ENCODE measurements around the gene ENHO.
"Not testable (repeated sequence)": the region's sequence is repeated elsewhere in the genome, so short reads cannot be mapped to it uniquely, and the experiment has no call there.

ENHO gene

DNA sequence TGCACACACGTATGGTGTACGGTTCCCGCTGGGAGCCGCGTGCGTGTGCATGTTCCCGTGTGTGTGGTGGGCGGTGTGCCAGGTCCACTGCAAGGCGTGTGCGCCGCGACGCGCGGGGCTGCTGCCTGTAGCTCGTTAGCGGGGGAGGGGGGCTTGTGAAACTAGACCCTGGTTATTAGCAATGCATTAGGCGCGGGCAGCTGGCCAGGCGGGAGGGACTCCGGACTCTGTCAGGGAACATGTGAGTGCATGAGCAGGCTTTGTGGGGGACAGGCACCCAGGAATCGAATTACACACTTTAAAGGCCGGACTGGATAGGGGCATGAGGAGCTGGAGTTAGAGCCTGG is 32.2 kb upstream of the ENHO start:
- DNase-seq = no peak

DNA sequence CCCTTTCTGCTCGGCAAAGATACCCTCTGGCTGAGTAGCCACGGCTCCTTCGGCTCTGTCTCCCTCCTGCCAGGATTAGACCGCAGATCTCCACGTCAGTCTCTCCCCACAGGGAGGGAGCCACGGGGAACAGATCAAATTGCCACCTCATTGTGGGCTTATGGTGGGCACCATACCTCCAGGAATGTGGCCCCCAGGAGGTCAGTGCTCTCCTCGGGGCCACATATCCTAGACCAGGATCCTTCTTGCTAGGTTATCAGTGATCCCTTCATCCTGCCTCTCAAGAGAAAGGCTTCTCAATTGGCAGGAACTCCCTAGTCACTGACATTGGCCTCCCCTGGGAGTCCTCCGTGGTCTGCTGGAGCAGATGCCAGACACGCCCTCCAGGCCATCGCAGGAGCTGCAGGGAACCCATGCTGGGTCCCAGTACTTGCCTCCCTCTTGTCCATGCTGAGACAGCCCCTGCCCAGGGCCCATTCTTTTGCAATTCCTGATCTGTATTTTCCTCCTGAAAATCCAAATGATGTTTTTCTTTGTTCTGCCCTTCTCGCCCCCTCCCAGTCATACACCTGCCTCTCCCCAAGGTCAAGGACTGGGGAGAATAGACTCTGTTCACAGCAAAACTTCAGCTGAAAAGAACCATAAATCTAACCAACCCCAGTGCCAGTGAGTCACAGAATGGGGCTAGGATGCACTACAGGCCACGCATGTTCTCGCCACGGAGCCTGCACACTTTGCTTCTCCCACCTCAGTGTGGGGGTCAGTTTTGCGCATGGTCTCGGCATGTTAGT is 31.6 kb upstream of the ENHO start:
- DNase-seq = no peak

GRCh38 chr9:34553511-34554021 is 30.8 kb upstream of the ENHO start:
- DNase-seq = no peak

- no peak for DNase-seq
Measured at GRCh38 chr9:34552986-34553385, 30.2 kb upstream of the ENHO start.

DNA sequence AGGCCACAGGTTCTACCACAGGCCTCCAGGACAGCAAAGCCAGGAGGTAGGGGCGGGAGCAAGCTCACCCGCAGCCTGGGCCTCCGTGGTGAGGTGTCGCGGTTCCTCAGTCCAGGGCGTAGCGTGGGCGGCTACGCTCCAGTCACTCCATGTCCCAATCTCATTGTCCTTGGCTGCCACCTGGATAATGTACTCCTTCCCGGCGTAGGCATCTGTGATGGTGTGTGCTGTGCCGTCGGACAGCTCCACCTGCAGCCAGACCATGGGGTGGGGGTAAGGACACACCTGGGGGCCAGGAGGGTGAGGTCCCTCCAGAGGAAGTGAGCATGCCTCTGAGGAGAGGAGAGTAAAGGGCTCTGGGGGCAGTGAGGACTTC is 29.8 kb upstream of the ENHO start:
- no peak for DNase-seq

DNA sequence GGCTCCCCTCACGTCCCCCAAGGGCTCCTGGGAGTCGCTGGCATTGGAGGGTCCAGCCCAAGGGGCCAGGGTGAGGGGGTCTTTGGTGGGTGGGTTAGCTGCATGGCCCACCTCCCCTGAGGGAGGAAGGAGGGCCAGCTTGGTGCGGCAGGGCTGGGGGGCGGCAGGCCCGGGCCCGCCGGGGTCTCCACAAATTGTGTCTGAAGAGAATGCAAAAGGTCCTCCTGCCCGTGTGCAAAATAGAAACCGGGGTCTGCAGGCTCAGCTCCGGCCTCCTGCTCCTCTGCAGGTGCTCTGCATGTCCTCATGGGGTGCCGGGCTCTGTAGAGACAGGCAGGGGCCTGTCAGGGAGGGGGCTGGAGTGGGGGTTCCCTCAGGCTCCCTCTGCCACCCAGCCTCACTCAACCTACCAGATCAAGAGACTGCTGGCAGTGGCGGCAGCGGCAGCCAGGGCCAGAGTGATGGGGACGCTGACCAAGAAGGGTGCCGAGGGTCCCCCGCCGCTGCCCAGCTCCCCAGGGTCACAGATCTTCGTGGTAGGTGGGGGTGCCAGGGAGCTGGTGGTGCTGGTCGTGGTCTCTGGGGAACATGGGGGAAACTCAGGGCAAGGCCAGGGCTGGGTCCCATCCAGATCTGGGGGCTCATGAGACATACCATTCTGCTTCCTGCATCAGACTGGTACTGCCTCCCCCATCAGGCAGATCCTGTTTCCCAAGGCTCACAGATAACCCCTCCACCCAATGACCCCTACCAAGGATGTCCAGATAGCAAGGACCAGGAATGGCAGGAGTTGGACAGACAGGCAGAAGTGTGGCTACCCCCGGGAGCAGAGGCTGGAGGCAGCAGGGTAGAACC is 29.2 kb upstream of the ENHO start:
- DNase-seq = no peak

DNA sequence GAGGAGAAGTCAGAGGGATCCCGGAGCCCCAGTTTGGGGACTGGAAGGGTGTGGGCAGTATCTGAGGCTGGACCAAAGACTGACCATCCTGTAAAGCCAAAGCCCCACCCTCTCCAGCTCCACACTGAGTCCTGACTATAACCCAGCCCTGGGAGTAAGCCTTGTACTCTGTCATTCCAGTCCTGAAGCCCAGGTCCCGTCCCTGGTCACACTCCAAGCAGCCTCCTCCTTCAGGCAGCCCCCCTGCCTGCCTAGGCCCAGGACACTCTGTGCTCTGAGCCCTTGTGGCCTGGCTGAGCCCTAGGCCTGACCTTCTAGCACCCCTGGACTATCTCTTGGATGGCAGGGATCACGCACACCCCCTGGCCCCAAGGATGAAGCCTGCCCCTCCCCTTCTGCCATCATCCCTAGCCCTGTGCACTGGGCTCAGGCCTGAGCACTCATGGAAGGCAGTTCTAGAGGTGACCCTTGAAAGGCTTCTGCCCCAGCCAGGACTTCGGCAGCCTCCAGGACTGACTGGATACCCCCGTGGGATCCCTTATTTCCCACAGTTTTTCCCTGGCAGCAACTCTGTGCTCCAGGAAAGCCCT is 28.0 kb upstream of the ENHO start:
- no peak for DNase-seq

DNA sequence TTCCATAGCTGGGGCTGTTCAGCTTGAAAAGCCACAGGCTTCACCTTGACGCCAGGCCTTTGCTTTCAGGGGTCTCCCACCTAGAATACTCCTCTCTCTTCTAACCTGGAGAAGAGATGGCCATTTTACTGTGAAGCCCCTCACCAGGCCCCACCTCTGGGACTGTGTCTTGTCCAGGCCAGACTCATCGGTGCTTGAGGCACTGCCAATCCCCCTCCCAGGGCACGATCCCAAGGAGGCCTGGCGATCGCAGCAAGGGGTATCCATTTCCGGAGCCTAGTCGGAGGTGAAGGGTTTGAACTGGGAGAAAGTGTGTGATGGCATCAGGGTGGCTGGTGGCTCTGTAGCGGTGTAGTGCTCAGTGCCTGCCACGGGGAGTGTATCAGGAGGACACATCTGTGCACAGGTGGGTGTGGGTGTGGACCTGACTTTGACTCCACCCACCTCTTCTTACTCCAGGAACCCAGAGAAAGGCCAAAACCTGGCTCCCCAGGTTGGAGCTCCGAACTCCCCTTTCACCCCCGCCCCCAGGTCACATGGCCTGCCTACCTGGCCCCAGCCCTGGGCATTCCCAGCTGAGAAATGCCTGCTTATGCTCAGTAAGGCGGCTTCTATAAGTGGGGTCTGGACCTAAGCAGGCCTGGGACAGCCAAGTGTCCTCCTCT is 27.4 kb upstream of the ENHO start:
- DNase-seq = no peak

DNA sequence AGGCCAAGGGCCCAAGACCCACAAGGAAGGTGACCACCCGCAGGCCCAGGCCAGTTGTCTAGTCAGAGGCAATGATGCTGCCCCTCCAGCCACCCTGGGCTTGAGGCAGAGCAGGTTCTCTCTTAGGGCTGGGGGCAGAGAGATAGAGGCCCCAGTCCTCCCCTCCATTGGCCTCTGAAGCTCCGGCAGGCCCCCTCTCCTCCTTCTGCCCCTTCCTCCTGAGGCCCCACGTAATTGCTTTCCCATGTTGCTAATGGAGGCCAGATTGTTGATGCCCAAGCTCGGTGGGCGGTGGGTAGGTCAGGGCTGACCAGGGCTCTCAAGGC is 26.6 kb upstream of the ENHO start:
- no peak for DNase-seq

DNA sequence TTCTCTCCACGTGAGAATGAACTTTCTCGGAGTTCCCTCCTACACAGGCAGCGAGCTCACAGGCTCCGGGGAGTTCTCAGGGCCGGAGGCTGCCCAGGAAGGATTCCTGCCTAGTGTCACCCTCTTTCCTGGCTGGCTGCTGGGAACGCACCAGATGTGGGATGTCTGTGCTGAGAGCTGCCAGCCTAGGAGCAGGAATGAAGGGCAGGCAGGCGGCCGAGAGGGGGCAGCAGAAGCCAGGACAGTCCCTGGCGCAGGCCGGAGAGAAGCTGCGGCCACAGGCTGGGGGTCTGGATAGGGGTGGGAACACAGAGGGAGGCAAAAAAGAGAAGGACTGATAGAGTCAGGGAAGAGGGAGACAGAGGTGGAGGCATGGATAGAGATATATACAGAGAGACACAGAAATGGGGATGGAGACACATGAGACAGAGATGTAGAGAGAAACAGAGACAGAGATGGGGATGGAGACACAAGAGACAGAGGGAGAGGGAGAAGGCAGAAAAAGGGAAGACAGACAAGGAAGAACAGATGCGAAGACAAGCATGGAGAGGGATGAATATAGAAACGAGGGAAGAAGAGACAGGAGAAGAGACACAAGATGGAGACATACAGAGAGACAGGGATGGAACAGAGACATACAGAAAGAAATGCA is 25.3 kb upstream of the ENHO start:
- DNase-seq = no peak

DNA sequence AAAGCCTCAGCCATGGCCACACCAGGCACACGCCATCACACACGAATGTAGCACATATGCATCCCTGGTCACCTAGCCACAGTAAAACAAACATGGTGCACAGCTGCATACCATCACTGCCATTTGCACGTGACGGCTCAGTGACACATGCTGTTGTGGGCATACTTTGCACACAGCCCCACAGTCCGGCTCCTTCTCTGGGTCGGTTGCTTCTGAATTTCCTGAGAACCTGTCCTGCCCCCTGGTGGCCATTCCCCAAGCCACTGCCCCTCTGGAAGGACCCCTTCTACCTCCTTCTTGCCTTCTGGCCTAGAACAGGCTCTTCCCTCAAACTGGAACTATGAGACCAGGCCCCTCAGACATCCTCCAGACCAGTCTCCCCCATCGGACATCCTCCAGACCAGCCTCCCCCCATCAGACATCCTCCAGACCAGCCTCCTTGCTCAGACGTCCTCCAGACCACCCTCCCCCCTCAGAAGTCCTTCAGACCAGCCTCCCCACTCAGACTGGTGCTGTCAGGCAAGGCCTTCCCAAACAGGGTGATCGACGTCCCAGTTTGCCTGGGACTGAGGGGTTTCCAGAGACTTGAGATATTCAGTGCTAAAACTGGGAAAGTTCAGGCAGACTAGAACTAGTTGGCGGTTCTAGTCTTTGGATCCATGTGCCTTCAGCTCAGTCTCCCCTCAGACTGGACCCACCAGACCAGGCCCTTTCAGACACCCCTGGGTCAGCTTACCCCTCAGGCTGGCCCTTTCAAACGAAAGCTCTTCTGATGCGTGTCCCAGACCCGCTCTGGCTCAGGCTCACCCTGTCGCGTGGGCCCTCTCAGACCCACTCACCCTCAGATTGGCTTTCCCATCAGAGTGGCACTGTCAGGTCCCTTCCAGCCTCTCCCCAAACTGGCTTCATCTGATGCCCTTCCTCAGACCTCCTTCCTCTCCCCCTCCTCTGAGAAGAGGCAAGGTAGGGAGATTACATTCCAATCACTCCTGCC is 24.3 kb upstream of the ENHO start:
- DNase-seq = peak; percentile 19

- no peak for DNase-seq
Measured at GRCh38 chr9:34546102-34546833, 23.5 kb upstream of the ENHO start.

GRCh38 chr9:34545497-34545896 is 22.7 kb upstream of the ENHO start:
- no peak for DNase-seq

DNA sequence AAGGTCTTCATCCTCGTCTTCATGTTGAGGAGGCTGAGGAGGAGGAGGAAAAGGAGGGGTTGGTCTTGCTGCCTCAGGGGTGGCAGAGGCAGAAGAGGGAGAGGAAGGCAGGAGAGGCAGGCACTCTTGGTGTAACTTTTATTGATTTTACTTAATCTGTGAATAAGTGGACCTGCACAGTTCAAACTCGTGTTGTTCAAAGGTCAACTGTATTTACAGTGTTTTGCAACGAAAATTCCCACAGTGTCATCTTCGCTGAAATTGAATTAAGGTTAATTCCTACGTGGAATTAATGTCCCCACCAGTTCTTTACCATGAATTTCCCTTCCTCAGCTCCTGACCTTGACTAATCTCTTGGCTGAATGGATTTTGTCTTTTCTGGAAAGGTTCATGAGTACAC is 21.2 kb upstream of the ENHO start:
- DNase-seq = no peak

- no peak for DNase-seq
Measured at GRCh38 chr9:34541540-34541939, 18.8 kb upstream of the ENHO start.

GRCh38 chr9:34540827-34541226 is 18.0 kb upstream of the ENHO start:
- DNase-seq = no peak

- no peak for DNase-seq
Measured at GRCh38 chr9:34536685-34537084, 13.9 kb upstream of the ENHO start.

- not testable (repeated sequence) for DNase-seq
Measured at GRCh38 chr9:34532041-34532440, 9.3 kb upstream of the ENHO start.

GRCh38 chr9:34526026-34526425 is 3.2 kb upstream of the ENHO start:
- DNase-seq = no peak

- DNase-seq = no peak
Measured at GRCh38 chr9:34524349-34524748, 1.6 kb upstream of the ENHO start.
